HL-60 (cell line): ENCODE data around the gene NCDN.

ENCODE experiments used
- CTCF ChIP-seq: IDR thresholded peaks from one replicate; pipeline ENCODE4 v1.5.1; 2011; ENCODE audit warnings: low read length, control low read depth, inconsistent platforms; ENCODE audit not compliant: insufficient read depth
- GABPA ChIP-seq: IDR thresholded peaks from 2 replicates; pipeline ENCODE4 v1.6.1; 2012; ENCODE audit warnings: low read depth
- POLR2AphosphoS5 ChIP-seq: IDR thresholded peaks from 2 replicates; pipeline ENCODE4 v1.6.1; 2012; ENCODE audit warnings: low read depth
- REST ChIP-seq: IDR thresholded peaks from 2 replicates; pipeline ENCODE4 v1.6.1; 2012; ENCODE audit warnings: low read depth; ENCODE audit not compliant: insufficient replicate concordance

GRCh38 chr1:35553851-35554250 is 3.7 kb upstream of the NCDN start:
- TF ChIP-seq CTCF = no peak
- TF ChIP-seq GABPA = no peak
- no peak for TF ChIP-seq POLR2AphosphoS5
- no peak for TF ChIP-seq REST
